GM19240 (cell line): ENCODE measurements around the gene METTL1.
A peak's percentile ranks its signal among the peaks of the same experiment; 100 is the strongest.

Experiments used
- DNase-seq: peaks from one replicate; pipeline ENCODE4 v3.0.0; 2011; ENCODE audit warnings: low spot score; ENCODE audit not compliant: insufficient read length

METTL1 gene

GRCh38 chr12:57769594-57769993 lies 2.3 kb downstream of the METTL1 start:
- no peak for DNase-seq

GRCh38 chr12:57767876-57768275 lies 4.0 kb downstream of the METTL1 start:
- DNase-seq = no peak

GRCh38 chr12:57767305-57767698 lies 4.6 kb downstream of the METTL1 start:
- no peak for DNase-seq

GRCh38 chr12:57766464-57767304 lies 5.2 kb downstream of the METTL1 start, which contains the start of gene CYP27B1:
CYP27B1 (minus strand) TSS chr12:57767078; CDS start chr12:57767041, 37 bp downstream.
- DNase-seq = no peak

- DNase-seq = no peak
Measured at GRCh38 chr12:57765698-57766463, 6.0 kb downstream of the METTL1 start.

GRCh38 chr12:57765003-57765697 lies 6.8 kb downstream of the METTL1 start:
- DNase-seq = no peak

- no peak for DNase-seq
Measured at GRCh38 chr12:57764662-57765002, 7.3 kb downstream of the METTL1 start.

GRCh38 chr12:57763881-57764661 lies 7.8 kb downstream of the METTL1 start:
- DNase-seq = no peak

- no peak for DNase-seq
Measured at GRCh38 chr12:57762463-57762862, 9.4 kb downstream of the METTL1 start.

GRCh38 chr12:57761391-57761998 lies 10.4 kb downstream of the METTL1 start:
- DNase-seq = no peak

GRCh38 chr12:57760347-57760982 lies 11.4 kb downstream of the METTL1 start:
- DNase-seq = no peak

- DNase-seq = no peak
Measured at GRCh38 chr12:57759360-57759980, 12.4 kb downstream of the METTL1 start.

- no peak for DNase-seq
Measured at GRCh38 chr12:57758552-57759359, 13.1 kb downstream of the METTL1 start.

- no peak for DNase-seq
Measured at GRCh38 chr12:57757771-57758170, 14.1 kb downstream of the METTL1 start.

GRCh38 chr12:57756406-57757341 lies 15.2 kb downstream of the METTL1 start:
- peak; percentile 84 for DNase-seq

- DNase-seq = no peak
Measured at GRCh38 chr12:57755454-57756372, 16.2 kb downstream of the METTL1 start.

- DNase-seq = no peak
Measured at GRCh38 chr12:57755194-57755453, 16.8 kb downstream of the METTL1 start.
